GM18951 (cell line): ENCODE data around the gene JAZF1.

Experiments
- POLR2A ChIP-seq: IDR thresholded peaks from 4 replicates; pipeline ENCODE4 v1.6.1; 2011; ENCODE audit warnings: mild to moderate bottlenecking; ENCODE audit not compliant: insufficient read length, insufficient read depth; ENCODE audit errors: extremely low read depth
- in situ Hi-C: fragments of 300-500 bp; cut with MboI; formaldehyde crosslinking; loops from one replicate; pipeline ENCODE4 v1.12.0; 2022; ENCODE audit warnings: low sequenced_read_pairs, mixed read lengths, inconsistent platforms; ENCODE audit not compliant: unreplicated experiment

Gene JAZF1

DNA sequence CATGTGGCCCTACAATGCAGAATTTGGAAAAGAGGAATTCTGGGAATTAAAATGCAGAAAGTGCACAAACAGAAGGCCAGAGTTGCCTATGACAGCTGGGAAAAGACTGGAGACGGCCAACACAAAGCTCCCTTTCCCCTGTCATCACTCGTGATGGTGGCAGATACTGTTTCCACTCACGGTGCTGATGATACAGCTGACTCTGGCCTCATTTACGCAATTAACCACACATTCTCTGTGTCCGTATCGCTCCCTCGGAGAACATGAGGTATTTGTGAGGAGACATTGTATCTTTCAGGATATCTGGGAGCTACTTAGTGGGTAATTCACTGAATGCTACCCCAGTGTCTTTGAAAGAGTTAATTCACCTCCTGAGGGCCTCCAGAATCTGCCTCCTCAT, 267.8 kb downstream of the JAZF1 start:
- TF ChIP-seq POLR2A: no peak
- in situ Hi-C loops: loop anchor here (25.0 kb wide), 1 partner anchor 225 kb away; no protein-coding TSS in a partner anchor

DNA sequence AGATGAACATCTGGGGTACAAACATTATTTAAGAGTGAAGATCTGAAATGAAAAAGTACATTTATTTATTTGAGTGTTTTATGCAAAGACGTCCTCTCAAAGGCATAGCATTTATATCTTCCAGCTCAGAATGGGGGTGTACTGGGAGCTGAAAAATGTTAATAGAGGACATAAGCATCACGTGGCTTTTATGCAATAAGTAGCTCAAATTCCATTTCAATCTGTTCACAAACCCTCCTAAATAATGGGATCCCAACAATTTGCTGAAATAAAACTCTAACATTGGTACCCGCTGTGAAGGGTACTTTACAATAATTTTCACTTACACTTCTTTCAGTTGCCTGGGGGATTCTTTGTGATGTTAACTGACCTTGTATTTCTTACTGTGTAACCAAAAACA, 268.7 kb downstream of the JAZF1 start:
- in situ Hi-C loops: loop anchor here (25.0 kb wide), 1 partner anchor 225 kb away; no protein-coding TSS in a partner anchor
- TF ChIP-seq POLR2A: no peak

DNA sequence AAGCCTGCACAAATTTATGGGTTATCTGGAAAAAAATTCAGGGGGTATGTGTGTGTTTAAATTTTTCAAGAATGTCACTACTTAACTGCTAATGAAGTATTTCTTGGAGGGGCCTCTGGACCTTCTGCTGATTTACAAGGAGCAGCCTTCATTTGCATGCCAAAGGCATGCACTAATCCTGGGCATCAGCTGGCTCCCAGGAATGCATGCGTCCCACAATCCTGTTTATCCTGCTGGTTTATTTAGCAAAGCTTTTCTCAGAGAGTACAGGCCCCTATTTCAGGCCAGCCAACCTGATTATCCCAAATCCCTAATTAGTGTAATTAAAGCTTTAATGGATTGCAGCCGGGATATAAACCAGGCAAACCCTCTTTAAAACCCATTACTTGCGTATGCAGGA, 270.3 kb downstream of the JAZF1 start:
- in situ Hi-C loops: loop anchor here (25.0 kb wide), 1 partner anchor 223 kb away; no protein-coding TSS in a partner anchor
- TF ChIP-seq POLR2A: no peak

- in situ Hi-C loops: loop anchor here (25.0 kb wide), 1 partner anchor 221 kb away; no protein-coding TSS in a partner anchor
- TF ChIP-seq POLR2A: no peak
Observed at GRCh38 chr7:27908534-27909165, 271.9 kb downstream of the JAZF1 start.

- in situ Hi-C loops: loop anchor here (25.0 kb wide), 1 partner anchor 219 kb away; no protein-coding TSS in a partner anchor
- TF ChIP-seq POLR2A: no peak
Observed at GRCh38 chr7:27906385-27907091, 274.1 kb downstream of the JAZF1 start.

- in situ Hi-C loops: loop anchor here (25.0 kb wide), 1 partner anchor 219 kb away; no protein-coding TSS in a partner anchor
- no peak for TF ChIP-seq POLR2A
Observed at GRCh38 chr7:27905951-27906350, 274.6 kb downstream of the JAZF1 start.

DNA sequence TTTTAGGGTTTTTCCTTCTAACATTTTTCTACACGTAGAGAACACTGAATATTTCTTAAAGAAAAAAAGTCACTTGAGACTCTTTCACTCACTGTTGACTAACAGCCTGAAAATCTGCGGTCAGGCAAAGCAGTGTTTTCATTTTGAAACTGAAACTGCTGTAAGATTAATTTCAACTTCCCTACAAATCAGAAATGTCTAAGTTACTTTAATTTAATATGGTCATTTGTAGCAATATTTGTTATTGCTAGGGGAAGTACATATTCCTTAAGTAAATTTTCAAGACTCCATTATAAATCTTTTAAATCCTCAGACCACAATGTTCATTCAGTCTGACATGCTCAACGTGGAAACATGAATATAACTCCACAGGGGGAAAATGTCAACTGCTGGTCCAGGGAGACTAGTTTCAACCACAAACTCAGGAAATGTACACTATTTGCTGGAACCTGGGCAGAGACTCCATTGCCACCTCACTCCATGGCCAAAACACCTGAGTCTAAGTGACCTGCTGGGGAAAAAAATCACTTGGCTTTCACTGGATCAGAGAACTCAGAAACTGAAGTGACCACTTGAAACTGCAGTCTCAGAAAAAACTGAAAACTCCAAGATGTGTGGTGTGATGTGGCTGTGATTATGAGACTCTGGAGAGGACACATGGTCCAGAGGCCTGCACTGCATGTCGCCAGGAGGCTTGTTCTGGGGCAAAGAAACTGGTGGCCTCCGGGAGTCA, 279.4 kb downstream of the JAZF1 start:
- no peak for TF ChIP-seq POLR2A
- in situ Hi-C loops: loop anchor here (25.0 kb wide), 1 partner anchor 214 kb away; no protein-coding TSS in a partner anchor

DNA sequence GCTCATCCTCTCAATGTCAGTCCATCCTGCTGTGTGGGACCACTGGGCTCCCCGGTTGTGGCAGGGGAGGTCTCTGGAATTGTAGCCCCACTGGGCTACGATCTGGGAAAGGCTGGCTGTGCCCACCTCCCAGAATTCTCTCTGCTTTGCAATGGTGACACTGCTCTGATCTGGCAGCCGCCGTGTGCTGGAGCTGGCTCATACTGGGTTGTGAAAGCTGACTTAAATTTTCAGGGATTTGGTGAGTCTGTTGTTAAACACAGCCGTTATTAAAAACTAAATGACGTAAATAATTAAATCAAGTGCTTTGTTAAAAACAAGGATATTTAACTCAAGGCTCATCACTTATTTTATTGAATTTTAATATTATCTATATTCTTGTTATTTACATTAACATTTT, 280.6 kb downstream of the JAZF1 start:
- in situ Hi-C loops: loop anchor here (25.0 kb wide), 1 partner anchor 213 kb away; no protein-coding TSS in a partner anchor
- TF ChIP-seq POLR2A: no peak

GRCh38 chr7:27899601-27900000, 281.0 kb downstream of the JAZF1 start:
- no peak for TF ChIP-seq POLR2A

DNA sequence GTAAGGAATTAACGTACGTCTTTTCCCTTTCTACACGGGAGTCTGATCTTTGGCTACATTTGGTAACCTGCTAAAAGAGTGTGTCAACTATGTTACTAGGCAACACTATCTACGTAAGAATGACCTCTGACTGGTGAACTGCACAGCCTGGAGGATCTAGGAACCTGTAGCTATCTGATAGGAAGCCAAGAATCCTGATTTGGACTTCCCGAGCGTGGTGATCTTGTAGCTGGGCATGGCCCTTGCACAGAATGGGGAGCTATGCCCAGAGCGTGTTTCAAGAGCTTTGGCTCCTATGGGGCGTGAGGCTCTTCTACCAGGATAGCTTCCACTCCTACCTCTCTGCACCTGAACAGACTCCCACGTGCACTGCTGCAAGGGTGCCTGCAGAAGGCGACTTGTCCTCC, 283.2 kb downstream of the JAZF1 start:
- no peak for TF ChIP-seq POLR2A
- in situ Hi-C loops: no loop called here

More at GRCh38 chr7:27899601-27900000, 281.0 kb downstream of the JAZF1 start:
- in situ Hi-C loops: no loop called here

GRCh38 chr7:27897001-27897400, 283.6 kb downstream of the JAZF1 start:
- no peak for TF ChIP-seq POLR2A
- in situ Hi-C loops: no loop called here

DNA sequence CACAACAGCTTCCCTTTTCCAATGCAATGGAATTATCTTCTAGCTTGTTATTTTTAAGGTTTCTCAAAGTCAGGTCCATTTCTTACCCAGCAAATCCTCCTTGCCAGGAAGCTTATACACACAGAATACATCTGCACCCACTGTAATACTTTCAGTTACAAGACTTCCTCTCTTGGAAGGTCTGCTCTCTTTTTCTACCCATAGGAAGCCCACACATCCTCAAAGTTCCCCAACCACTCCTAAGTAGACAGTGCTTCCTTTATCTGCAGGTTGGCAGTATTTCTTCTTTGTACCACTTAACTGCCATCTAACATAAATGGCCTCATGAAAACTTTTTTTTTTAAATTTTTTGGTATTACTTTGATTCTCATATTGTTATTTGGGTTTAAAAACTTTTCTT, 285.0 kb downstream of the JAZF1 start:
- no peak for TF ChIP-seq POLR2A
- in situ Hi-C loops: no loop called here

- TF ChIP-seq POLR2A: no peak
Observed at GRCh38 chr7:27890205-27890849, 290.3 kb downstream of the JAZF1 start.

More at GRCh38 chr7:27890205-27890849, 290.3 kb downstream of the JAZF1 start:
- in situ Hi-C loops: no loop called here
